GM18517 (cell line): ENCODE data around the gene PNRC1.
A peak's percentile ranks its signal among the peaks of the same experiment; 100 is the strongest.
"Not testable (repeated sequence)": the region's sequence is repeated elsewhere in the genome, so short reads cannot be mapped to it uniquely, and the experiment has no call there.

ENCODE experiments used
- ATAC-seq: cut with Tn5 transposase; IDR thresholded peaks from one replicate; pipeline ENCODE4 v1.9.1; 2021; ENCODE audit warnings: mild to moderate bottlenecking, moderate library complexity; ENCODE audit not compliant: unreplicated experiment

PNRC1 gene

GRCh38 chr6:89098461-89098860 lies 17.9 kb downstream of the PNRC1 start:
- ATAC-seq: no peak

GRCh38 chr6:89100114-89100513 lies 19.6 kb downstream of the PNRC1 start:
- ATAC-seq: no peak

GRCh38 chr6:89110284-89110683 lies 29.7 kb downstream of the PNRC1 start:
- no peak for ATAC-seq

- no peak for ATAC-seq
These were observed 31.4 kb downstream of the PNRC1 start for GRCh38 chr6:89111933-89112332.

- no peak for ATAC-seq
These were observed 36.2 kb downstream of the PNRC1 start for GRCh38 chr6:89116702-89117101.

- peak; percentile 52 for ATAC-seq
These were observed 36.9 kb downstream of the PNRC1 start, which contains the start of gene SRSF12 for GRCh38 chr6:89117211-89118108. Gene SRSF12 (minus strand): TSS chr6:89118071. CDS start chr6:89117887, 184 bp downstream.

GRCh38 chr6:89118931-89119330 lies 38.4 kb downstream of the PNRC1 start:
- no peak for ATAC-seq

- no peak for ATAC-seq
These were observed 39.8 kb downstream of the PNRC1 start for GRCh38 chr6:89120371-89120770.

GRCh38 chr6:89121934-89122333 lies 41.4 kb downstream of the PNRC1 start:
- ATAC-seq: no peak

- ATAC-seq: no peak
These were observed 42.1 kb downstream of the PNRC1 start for GRCh38 chr6:89122625-89123024.

GRCh38 chr6:89128256-89128671 lies 47.7 kb downstream of the PNRC1 start:
- ATAC-seq: not testable (repeated sequence)

GRCh38 chr6:89131599-89131998 lies 51.0 kb downstream of the PNRC1 start:
- no peak for ATAC-seq

- ATAC-seq: no peak
These were observed 51.5 kb downstream of the PNRC1 start for GRCh38 chr6:89132057-89132456.

- ATAC-seq: no peak
These were observed 53.4 kb downstream of the PNRC1 start for GRCh38 chr6:89133981-89134380.

- no peak for ATAC-seq
These were observed 54.2 kb downstream of the PNRC1 start for GRCh38 chr6:89134723-89135122.
